GM12878 (cell line): ENCODE measurements around the gene ZNF888. TPM values are rescaled to one million over a fixed set of nuclear protein-coding genes. Genes with fewer than 3 reads are reported as not detected.

Experiments used
- ATAC-seq: fragments of 200-7000 bp; cut with Tn5 transposase; 3 replicates; pipeline ENCODE4 v1.9.1; 2020; ENCODE audit warnings: mild to moderate bottlenecking, moderate library complexity
- BruUV-seq: library from RNA; stranded (reverse); fragments of 400-500 nt; replicated peaks from 2 replicates; lab custom pipeline; 2021; lab: Mats Ljungman, UMichigan
- CTCF ChIA-PET: fragments of 300-600 bp; sonication (Branson Sonifier 250); formaldehyde crosslinking; extraction: SDS; loops from one replicate; lab custom pipeline; 2021; ENCODE audit warnings: inconsistent platforms; lab: Yijun Ruan, JAX
- POLR2A ChIA-PET: fragments of 350-600 bp; formaldehyde crosslinking; extraction: SDS; loops from one replicate; lab custom pipeline; 2021; ENCODE audit warnings: inconsistent platforms; lab: Charles Lee
- RAD21 ChIA-PET: fragments of 300-600 bp; sonication (Branson Sonifier 250); formaldehyde crosslinking; loops from one replicate; lab custom pipeline; 2023; ENCODE audit warnings: antibody characterized with exemption; ENCODE audit not compliant: unreplicated experiment; lab: Charles Lee
- SMC1A ChIA-PET: fragments of 300-600 bp; sonication (Branson Sonifier 250); formaldehyde crosslinking; loops from one replicate; lab custom pipeline; 2023; ENCODE audit not compliant: unreplicated experiment, uncharacterized antibody; lab: Charles Lee
- DNase-seq: peaks from one replicate; pipeline ENCODE4 v3.0.0-alpha.2; 2011; ENCODE audit warnings: low read depth, low spot score
- FAIRE-seq: peaks from 3 replicates; lab custom pipeline; 2011; peaks lifted over from hg19 to GRCh38; lab: Jason Lieb, UNC
- H2AFZ ChIP-seq: 2 replicates; pipeline ENCODE4 v1.6.0; 2011; ENCODE audit warnings: low read depth, low read length, control low read depth; ENCODE audit not compliant: control insufficient read depth
- H3K27ac ChIP-seq: 2 replicates; pipeline ENCODE4 v1.5.1; 2011; ENCODE audit warnings: control low read depth; ENCODE audit not compliant: control insufficient read depth, insufficient read depth
- H3K27me3 ChIP-seq, 2 experiments: replicated peaks in 1 of 2; 2 replicates each; pipeline versions ENCODE4 v1.6.0 to v1.6.1; 2011; ENCODE audit warnings: low read length in 1 of 2; ENCODE audit not compliant: control insufficient read depth in 2 of 2, insufficient read depth in 2 of 2
- H3K36me3 ChIP-seq, 2 experiments: 2 replicates each; pipeline ENCODE4 v1.5.1; 2011; ENCODE audit warnings: low read length in 1 of 2; ENCODE audit not compliant: control insufficient read depth in 2 of 2, insufficient read depth in 2 of 2
- H3K4me1 ChIP-seq: 2 replicates; pipeline ENCODE4 v1.6.1; 2011; ENCODE audit warnings: mild to moderate bottlenecking, low read length, moderate library complexity, mixed read lengths; ENCODE audit not compliant: control insufficient read depth, insufficient read depth
- H3K4me2 ChIP-seq: 2 replicates; pipeline ENCODE4 v1.6.0; 2011; ENCODE audit warnings: control low read depth; ENCODE audit not compliant: control insufficient read depth, insufficient read depth
- H3K4me3 ChIP-seq: fragments of 200-600 bp; sonication (generic); 2 replicates; pipeline ENCODE4 v1.5.1; 2016
- H3K79me2 ChIP-seq: 2 replicates; pipeline ENCODE4 v1.6.0; 2011; ENCODE audit warnings: low read length; ENCODE audit not compliant: control insufficient read depth, insufficient read depth
- H3K9ac ChIP-seq: 2 replicates; pipeline ENCODE4 v1.8.0; 2011; ENCODE audit warnings: low read length, control low read depth, mixed read lengths; ENCODE audit not compliant: control insufficient read depth, insufficient read depth
- H3K9me3 ChIP-seq: replicated peaks from 3 replicates; pipeline ENCODE4 v1.5.1; 2011; ENCODE audit warnings: mild to moderate bottlenecking, low read length; ENCODE audit not compliant: control insufficient read depth, insufficient read depth
- H4K20me1 ChIP-seq: 2 replicates; pipeline ENCODE4 v1.6.0; 2011; ENCODE audit not compliant: control insufficient read depth, insufficient read depth
- BRCA1 ChIP-seq: IDR thresholded peaks from 2 replicates; pipeline ENCODE4 v1.6.1; 2011; ENCODE audit warnings: low read depth, low read length, improper control_type of control experiment
- CBX3 ChIP-seq: fragments of 200-600 bp; sonication (generic); IDR thresholded peaks from 2 replicates; pipeline ENCODE4 v1.6.1; 2016; ENCODE audit warnings: low read depth, borderline replicate concordance
- CBX5 ChIP-seq: sonication (generic); IDR thresholded peaks from 2 replicates; pipeline ENCODE4 v1.6.1; 2016; ENCODE audit warnings: low read depth, moderate library complexity, mild to moderate bottlenecking, inconsistent platforms
- CUX1 ChIP-seq: IDR thresholded peaks from 2 replicates; pipeline ENCODE4 v1.6.1; 2012; ENCODE audit warnings: improper control_type of control experiment, low read depth, low read length; ENCODE audit not compliant: insufficient replicate concordance
- MAX ChIP-seq: IDR thresholded peaks from 2 replicates; pipeline ENCODE4 v1.6.1; 2012; ENCODE audit warnings: low read depth, low read length, improper control_type of control experiment
- PAX8 ChIP-seq: fragments of 450-650 bp; IDR thresholded peaks from 2 replicates; pipeline ENCODE4 v1.6.1; 2017; ENCODE audit warnings: mild to moderate bottlenecking, moderate library complexity
- PRDM15 ChIP-seq: fragments of 450-650 bp; formaldehyde crosslinking; IDR thresholded peaks from 2 replicates; pipeline ENCODE4 v1.4.0; 2020; ENCODE audit warnings: mild to moderate bottlenecking, moderate library complexity
- SIN3A ChIP-seq: IDR thresholded peaks from 2 replicates; pipeline ENCODE4 v1.6.1; 2012; ENCODE audit warnings: low read depth, low read length, improper control_type of control experiment
- STAT3 ChIP-seq: IDR thresholded peaks from 2 replicates; pipeline ENCODE4 v1.6.1; 2011; ENCODE audit warnings: low read depth, low read length, improper control_type of control experiment
- YBX1 ChIP-seq: fragments of 450-650 bp; IDR thresholded peaks from 2 replicates; pipeline ENCODE4 v1.6.1; 2016; ENCODE audit warnings: antibody characterized with exemption
- ZNF592 ChIP-seq: fragments of 450-650 bp; IDR thresholded peaks from 2 replicates; pipeline ENCODE4 v1.6.1; 2017; ENCODE audit warnings: mild to moderate bottlenecking, moderate library complexity
- ZZZ3 ChIP-seq: IDR thresholded peaks from 2 replicates; pipeline ENCODE4 v1.6.1; 2011; ENCODE audit warnings: low read depth; ENCODE audit not compliant: control insufficient read depth, insufficient read length
- WGBS: methylation state at CpG from one replicate; pipeline ENCODE4 v1.1.6; 2016; ENCODE audit warnings: low lambda C conversion rate; ENCODE audit not compliant: insufficient replicate concordance, insufficient coverage; ENCODE audit errors: missing lambda C conversion rate; 5-methylcytosine and 5-hydroxymethylcytosine counted together
- in situ Hi-C: fragments of 300-500 bp; cut with MboI; formaldehyde crosslinking; loops from 9 replicates; pipeline ENCODE4 v1.14.3; 2018; ENCODE audit warnings: mixed read lengths
- intact Hi-C: fragments of 100-400 bp; cut with micrococcal nuclease; formaldehyde crosslinking; loops from one replicate; pipeline ENCODE4 v1.14.2; 2022; ENCODE audit not compliant: unreplicated experiment
- polyA plus RNA-seq, 11 experiments: library from polyadenylated mRNA; depleted of rRNA in 4 of 11; unstranded in 6 of 11; stranded (reverse) in 5 of 11; fragments of >200 nt; fragmentation: Nextera tagmentation in 4 of 11; fragmentation: Illumina TruSeq in 1 of 11; extraction: Ambion mirVana in 4 of 11; extraction: Trizol in 1 of 11; gene quantifications; 1 replicate in 1 of 11; 2 replicates in 10 of 11; pipeline versions ENCODE4 v1.2.1 to v1.2.3, GENCODE V29; 2011 to 2016; ENCODE audit warnings: inconsistent platforms in 2 of 11, missing spikeins in 2 of 11, low read depth in 1 of 11
- total RNA-seq, 4 experiments: library from RNA; depleted of rRNA in 3 of 4; stranded (reverse); fragments of >200 nt in 3 of 4; fragmentation: Illumina TruSeq in 1 of 4; extraction: Trizol in 1 of 4; gene quantifications; 2 replicates each; pipeline versions ENCODE4 v1.2.1 to v1.2.3, GENCODE V29; 2013 to 2021

ZNF888 gene
- total and polyA plus RNA-seq, 10 of the 15 experiments (the other 5 are each of a cell fraction or from before 2014, with no cell fraction given) = 0.26 to 4.3 (median 2.7) TPM

GRCh38 chr19:52917531-52917930 lies 5.7 kb downstream of the ZNF888 start:
- Histone ChIP-seq H2AFZ (no peak overlapping the region), H3K9ac (no peak overlapping the region), H3K27ac (no peak overlapping the region), H3K4me2 (no peak overlapping the region), H3K27me3 (no peaks in the 10 kb centered on the region), H3K4me1 (no peaks in the 10 kb centered on the region), H4K20me1 (no peaks in the 10 kb centered on the region), H3K4me3 (no peak overlapping the region), H3K36me3 (0 out of 4 replicates have a peak, but pooled peaks cover 0 to 2% of the 10 kb centered on the region in 2 experiments), H3K79me2 (no peaks in the 10 kb centered on the region), H3K9me3 (peaks cover 1% of the 10 kb centered on the region; the same call in 1 of the 3 replicates)
- BruUV-seq = TSS peak; percentile 37
- POLR2A ChIA-PET = no interaction called here
- FAIRE-seq (no peak), DNase-seq (no peak), ATAC-seq (no peak)
- WGBS = 100% methylated on average over 5 of the region's 5 CpGs
- SMC1A ChIA-PET = no interaction called here
- TF ChIP-seq CBX3 (no peak), YBX1 (no peak), ZZZ3 (no peak), MAX (no peak), CBX5 (no peak), CUX1 (no peak), PAX8 (no peak), PRDM15 (no peak), SIN3A (no peak), ZNF592 (no peak), BRCA1 (no peak), STAT3 (no peak)
- CTCF ChIA-PET = no interaction called here
- intact Hi-C loops = no loop called here
- RAD21 ChIA-PET = no interaction called here
- in situ Hi-C loops = no loop called here
